Kidney epithelial cell (primary cell): ENCODE results near the gene ZNF592. TPM values are rescaled to one million over a fixed set of nuclear protein-coding genes. Genes with fewer than 3 reads are reported as not detected.

Experiments
- DNase-seq: peaks from one replicate; pipeline ENCODE4 v3.0.0-alpha.2; 2010; ENCODE audit warnings: low read depth
- H3K27me3 ChIP-seq: 2 replicates; pipeline ENCODE4 v1.6.0; 2011; ENCODE audit warnings: low read length; ENCODE audit not compliant: control insufficient read depth, insufficient read depth
- H3K36me3 ChIP-seq: 2 replicates; pipeline ENCODE4 v1.5.1; 2011; ENCODE audit warnings: low read length; ENCODE audit not compliant: control insufficient read depth, insufficient read depth
- H3K4me3 ChIP-seq: 2 replicates; pipeline ENCODE4 v1.5.1; 2011; ENCODE audit warnings: low read depth, mild to moderate bottlenecking, control low read depth, low read length
- CTCF ChIP-seq: IDR thresholded peaks from 2 replicates; pipeline ENCODE4 v1.5.1; 2011; ENCODE audit warnings: mild to moderate bottlenecking, moderate library complexity, low read length, control low read depth, inconsistent platforms; ENCODE audit not compliant: insufficient read depth, poor library complexity, severe bottlenecking
- total RNA-seq: library from RNA; depleted of rRNA; stranded (reverse); fragments of >200 nt; gene quantifications from 2 replicates; pipeline ENCODE4 v1.2.3, GENCODE V29; 2015

The ZNF592 gene
- total RNA-seq, 1 donor from 2014 or later: 18.8 TPM

- H3K27me3 ChIP-seq: no peaks in the 10 kb centered on the region
- H3K4me3 ChIP-seq: no peak overlapping the region
- TF ChIP-seq CTCF: no peak
- no peak for DNase-seq
- no peaks in the 10 kb centered on the region for H3K36me3 ChIP-seq
These were observed 84.2 kb downstream of the ZNF592 start for GRCh38 chr15:84832448-84833040.

- TF ChIP-seq CTCF: no peak
- Histone ChIP-seq H3K27me3 (no peaks in the 10 kb centered on the region), H3K36me3 (no peaks in the 10 kb centered on the region), H3K4me3 (no peak overlapping the region)
- no peak for DNase-seq
These were observed 85.2 kb downstream of the ZNF592 start for GRCh38 chr15:84833447-84834228.

DNA sequence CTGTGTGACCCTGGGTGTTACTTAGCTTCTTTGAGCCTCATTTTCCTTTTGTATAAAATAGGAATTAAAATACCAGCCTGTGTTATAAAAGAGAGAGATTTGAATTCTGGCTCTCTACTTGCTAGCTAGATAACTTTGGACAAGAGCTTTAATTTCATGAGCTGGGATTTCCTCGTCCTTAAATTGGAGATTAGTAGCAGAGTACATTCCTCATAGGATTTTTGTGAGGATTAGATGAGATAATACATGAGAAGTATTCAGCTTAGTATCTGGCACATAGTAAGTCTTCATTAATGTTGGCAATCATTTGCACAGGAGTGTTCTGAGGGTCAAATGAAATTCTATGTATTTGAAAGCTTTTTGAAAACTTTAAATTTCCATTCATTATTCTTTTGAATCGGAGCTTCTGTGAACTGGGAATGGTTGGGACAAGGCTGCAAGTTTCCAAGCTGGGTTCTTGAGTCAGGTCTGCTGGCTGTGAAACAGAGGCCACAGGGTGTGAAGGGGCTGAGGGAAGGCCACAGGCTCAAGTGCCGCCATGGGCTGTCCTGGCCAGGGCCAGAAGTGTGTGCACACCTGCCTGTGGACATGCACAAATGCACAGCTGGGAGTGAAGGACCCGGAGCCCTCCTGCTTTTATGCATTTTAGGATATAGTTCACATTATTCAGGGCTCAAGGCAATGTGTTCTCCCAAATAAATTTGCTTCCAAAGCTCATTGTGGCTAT, 86.0 kb downstream of the ZNF592 start:
- Histone ChIP-seq H3K4me3 (no peak overlapping the region), H3K27me3 (no peaks in the 10 kb centered on the region), H3K36me3 (no peaks in the 10 kb centered on the region)
- TF ChIP-seq CTCF: no peak
- no peak for DNase-seq

DNA sequence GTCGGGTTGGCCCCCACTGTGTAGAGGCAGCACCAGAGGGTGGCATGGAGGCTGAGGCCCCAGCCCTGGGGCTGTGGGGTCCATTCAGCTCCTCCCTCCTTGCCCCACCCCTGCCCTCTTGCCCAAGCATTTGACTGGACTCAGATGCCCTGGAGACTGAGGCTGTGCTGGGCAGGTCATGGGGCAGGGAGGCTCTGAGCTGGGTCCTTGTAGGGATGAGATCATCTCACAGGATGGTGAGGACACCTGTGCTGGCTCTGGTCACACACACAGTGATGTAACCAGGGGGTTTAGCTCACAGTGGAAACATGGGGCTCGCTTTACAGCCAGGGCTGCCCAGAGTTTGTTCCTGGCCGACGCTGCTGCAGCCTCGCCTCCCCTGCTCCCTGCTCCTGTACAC, 86.6 kb downstream of the ZNF592 start:
- no peak for TF ChIP-seq CTCF
- H3K36me3 ChIP-seq: no peaks in the 10 kb centered on the region
- no peak for DNase-seq
- no peaks in the 10 kb centered on the region for H3K27me3 ChIP-seq
- no peak overlapping the region for H3K4me3 ChIP-seq

- Histone ChIP-seq H3K27me3 (no peaks in the 10 kb centered on the region), H3K36me3 (no peaks in the 10 kb centered on the region), H3K4me3 (no peak overlapping the region)
- no peak for DNase-seq
- TF ChIP-seq CTCF: no peak
These were observed 87.4 kb downstream of the ZNF592 start for GRCh38 chr15:84835661-84836337.
